HepG2 (cell line): ENCODE data around the gene PCBP4. TPM values are rescaled to one million over a fixed set of nuclear protein-coding genes. Genes with fewer than 3 reads are reported as not detected.

ENCODE experiments used
- ARID5B ChIP-seq: IDR thresholded peaks from 2 replicates; pipeline ENCODE4 v1.4.0; 2020; ENCODE audit warnings: mild to moderate bottlenecking, missing genetic modification reagents
- ARNT ChIP-seq: fragments of 450-650 bp; IDR thresholded peaks from 2 replicates; pipeline ENCODE4 v1.6.1; 2017
- BCL3 ChIP-seq: sonication (generic); formaldehyde crosslinking; IDR thresholded peaks from 2 replicates; pipeline ENCODE4 v1.5.1; 2020; ENCODE audit warnings: mild to moderate bottlenecking, missing genetic modification reagents, moderate library complexity
- CENPT ChIP-seq: sonication (generic); formaldehyde crosslinking; IDR thresholded peaks from 2 replicates; pipeline ENCODE4 v1.8.0; 2022; ENCODE audit warnings: low read depth, mild to moderate bottlenecking, moderate library complexity, missing genetic modification reagents
- FOXA1 ChIP-seq, 2 experiments: fragments of 450-650 bp in 1 of 2; sonication (generic) in 1 of 2; formaldehyde crosslinking in 1 of 2; IDR thresholded peaks; 2 replicates each; pipeline versions ENCODE4 v1.4.0 to v1.6.1; 2016 to 2020; ENCODE audit warnings: missing genetic modification reagents in 1 of 2
- JUND ChIP-seq: sonication (generic); formaldehyde crosslinking; IDR thresholded peaks from 2 replicates; pipeline ENCODE4 v1.8.0; 2022; ENCODE audit warnings: mild to moderate bottlenecking, missing genetic modification reagents
- MBNL3 ChIP-seq: fragments of 250-450 bp; sonication (Bioruptor Pico); conservative IDR thresholded peaks from 2 replicates; pipeline ENCODE4 v1.8.0; 2022; ENCODE audit warnings: mild to moderate bottlenecking, inconsistent platforms
- MIER2 ChIP-seq: IDR thresholded peaks from 2 replicates; pipeline ENCODE4 v1.6.1; 2016; ENCODE audit warnings: missing biosample characterization, missing genetic modification reagents
- RAD21 ChIP-seq: fragments of 450-650 bp; formaldehyde crosslinking; IDR thresholded peaks from 2 replicates; pipeline ENCODE4 v1.5.0; 2020; ENCODE audit warnings: mild to moderate bottlenecking
- RFX3 ChIP-seq: IDR thresholded peaks from 2 replicates; pipeline ENCODE4 v1.6.1; 2016; ENCODE audit warnings: missing biosample characterization, missing genetic modification reagents
- SRSF1 ChIP-seq: fragments of 200-400 bp; formaldehyde crosslinking; optimal IDR thresholded peaks from 2 replicates; pipeline ENCODE3; 2017; ENCODE audit warnings: mild to moderate bottlenecking, low read depth, low read length, moderate library complexity
- U2AF2 ChIP-seq: fragments of 200-400 bp; formaldehyde crosslinking; IDR thresholded peaks from 2 replicates; pipeline ENCODE4 v1.6.1; 2017; ENCODE audit warnings: low read depth, mild to moderate bottlenecking, low read length
- USF2 ChIP-seq, 2 experiments: sonication (generic) in 1 of 2; formaldehyde crosslinking in 1 of 2; IDR thresholded peaks; 2 replicates each; pipeline versions ENCODE4 v1.5.1 to v1.6.1; 2011 to 2020; ENCODE audit warnings: borderline replicate concordance in 1 of 2, low read depth in 1 of 2, low read length in 1 of 2, mild to moderate bottlenecking in 1 of 2, missing genetic modification reagents in 1 of 2, moderate library complexity in 1 of 2
- ZC3H4 ChIP-seq: sonication (generic); formaldehyde crosslinking; IDR thresholded peaks from 2 replicates; pipeline ENCODE4 v1.4.0; 2020; ENCODE audit warnings: missing genetic modification reagents, borderline replicate concordance
- ZFP1 ChIP-seq: IDR thresholded peaks from 2 replicates; pipeline ENCODE4 v1.6.1; 2016
- ZFP82 ChIP-seq: sonication (generic); formaldehyde crosslinking; IDR thresholded peaks from 2 replicates; pipeline ENCODE4 v1.5.1; 2020; ENCODE audit warnings: mild to moderate bottlenecking, missing genetic modification reagents, borderline replicate concordance
- ZNF256 ChIP-seq: sonication (generic); formaldehyde crosslinking; conservative IDR thresholded peaks from 2 replicates; pipeline ENCODE4 v1.4.0; 2020; ENCODE audit warnings: missing genetic modification reagents
- ZNF496 ChIP-seq: sonication (generic); formaldehyde crosslinking; IDR thresholded peaks from 2 replicates; pipeline ENCODE4 v1.8.1; 2023; ENCODE audit warnings: mild to moderate bottlenecking, moderate library complexity, missing genetic modification reagents; ENCODE audit not compliant: insufficient replicate concordance
- ZNF530 ChIP-seq: sonication (generic); formaldehyde crosslinking; IDR thresholded peaks from 2 replicates; pipeline ENCODE4 v1.5.0; 2020; ENCODE audit warnings: low read depth, mild to moderate bottlenecking, missing genetic modification reagents
- ZNF547 ChIP-seq: sonication (generic); formaldehyde crosslinking; IDR thresholded peaks from 2 replicates; pipeline ENCODE4 v1.5.1; 2020; ENCODE audit warnings: mild to moderate bottlenecking, missing genetic modification reagents
- ZNF629 ChIP-seq: sonication (generic); formaldehyde crosslinking; conservative IDR thresholded peaks from 2 replicates; pipeline ENCODE4 v1.5.0; 2020; ENCODE audit warnings: missing genetic modification reagents
- ZNF747 ChIP-seq: sonication (generic); formaldehyde crosslinking; IDR thresholded peaks from 2 replicates; pipeline ENCODE4 v1.8.1; 2023; ENCODE audit warnings: missing genetic modification reagents, mild to moderate bottlenecking, borderline replicate concordance
- ZNF749 ChIP-seq: sonication (generic); formaldehyde crosslinking; IDR thresholded peaks from 2 replicates; pipeline ENCODE4 v1.8.0; 2022; ENCODE audit warnings: mild to moderate bottlenecking, missing genetic modification reagents, moderate library complexity, borderline replicate concordance
- polyA plus RNA-seq, 8 experiments: library from polyadenylated mRNA; depleted of rRNA in 3 of 8; stranded (reverse) in 7 of 8; unstranded in 1 of 8; fragments of >200 nt; fragmentation: Illumina TruSeq in 4 of 8; extraction: Trizol in 4 of 8; gene quantifications; 2 replicates each; pipeline versions ENCODE4 v1.2.1 to v1.2.3, GENCODE V29; 2011 to 2016; ENCODE audit warnings: low read depth in 4 of 8, missing spikeins in 1 of 8, mixed read lengths in 1 of 8; ENCODE audit not compliant: insufficient read depth in 1 of 8
- total RNA-seq, 5 experiments: library from RNA; depleted of rRNA; stranded (reverse); fragments of >200 nt; fragmentation: Illumina TruSeq; extraction: Trizol; gene quantifications; 2 replicates each; pipeline ENCODE4 v1.2.3, GENCODE V29; 2016; ENCODE audit warnings: low read depth in 1 of 5

Gene PCBP4
- total and polyA plus RNA-seq, 2 of the 13 experiments (the other 11 are each of a cell fraction or from before 2014, with no cell fraction given): 36.8 to 51.3 TPM

- TF ChIP-seq ZFP1 (CRISPR knock-in tag) (no peak), MIER2 (CRISPR knock-in tag) (no peak), JUND (CRISPR knock-in tag) (no peak), ZNF747 (no peak), USF2 (IDR thresholded peaks at IDR 0.05; ENCODE audit: low read depth, low read length) (no peak), USF2 (CRISPR knock-in tag; IDR thresholded peaks at IDR 0.05; ENCODE audit: borderline replicate concordance) (no peak), CENPT (CRISPR knock-in tag) (no peak), SRSF1 (no peak), RFX3 (CRISPR knock-in tag) (no peak), RAD21 (no peak; the same call in 1 of the 2 replicates), ZNF530 (CRISPR knock-in tag) (no peak), MBNL3 (CRISPR knock-in tag) (no peak), ZNF496 (no peak), ZFP82 (CRISPR knock-in tag) (no peak), ZNF749 (no peak), ZNF547 (CRISPR knock-in tag) (peak; percentile 23; the same call in 1 of the 2 replicates), FOXA1 (IDR thresholded peaks at IDR 0.05) (no peak), FOXA1 (CRISPR knock-in tag; IDR thresholded peaks at IDR 0.05) (no peak), ZNF629 (CRISPR knock-in tag) (no peak), ZNF256 (no peak), ZC3H4 (CRISPR knock-in tag) (peak; percentile 54; the same call in 1 of the 2 replicates), BCL3 (no peak), ARID5B (CRISPR knock-in tag) (no peak), ARNT (no peak), U2AF2 (no peak)
Measured at GRCh38 chr3:51967384-51968169, at the start of gene PCBP4 (continued).
